ENCODE measurements around the gene ATF4. TPM values are rescaled to one million over a fixed set of nuclear protein-coding genes. Genes with fewer than 3 reads are reported as not detected.

ATF4 gene
- total and polyA plus RNA-seq, 2 donors from 2014 or later = 261 to 293 TPM

DNA sequence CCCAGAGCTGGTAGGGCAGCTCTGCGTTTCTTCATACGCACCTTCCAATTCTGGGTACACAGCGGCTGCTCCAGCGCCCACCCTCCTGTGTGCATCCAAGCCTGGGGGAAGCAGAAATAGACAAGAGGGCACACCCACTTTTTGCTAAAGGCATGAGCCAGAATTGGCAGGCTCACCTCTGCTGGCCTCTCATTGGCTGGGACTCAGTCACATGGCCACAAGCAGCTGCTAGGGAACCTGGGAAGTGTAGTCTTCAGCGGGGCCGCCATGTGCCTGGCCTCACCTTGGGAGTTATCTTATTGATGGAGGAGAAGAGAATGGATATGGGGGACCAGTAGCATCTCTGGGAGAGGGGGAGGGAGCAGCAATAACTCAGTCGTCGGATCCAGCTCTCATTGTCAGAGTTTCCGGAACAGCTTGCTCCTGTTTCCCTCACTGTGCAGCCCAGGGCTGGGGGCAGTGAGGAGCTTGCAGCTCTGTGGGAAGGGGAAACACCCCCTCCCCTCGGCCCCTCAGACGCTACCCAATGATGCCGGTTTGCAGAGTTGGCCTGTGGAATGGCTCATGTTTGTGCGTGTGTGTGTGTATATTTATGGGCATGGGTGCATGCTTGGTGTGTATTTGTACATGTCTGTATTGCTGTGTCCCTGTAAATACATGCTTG is 30.1 kb upstream of the ATF4 start:
- intact Hi-C loops (cut with DNase I) = no loop called here
- H3K27ac ChIP-seq (ENCODE audit: low read depth in 2 of 2, low read length in 2 of 2) = no peak overlapping the region
- no peaks in the 10 kb centered on the region for H3K36me3 ChIP-seq (ENCODE audit: control insufficient read depth in 2 of 3, insufficient read depth in 3 of 3, low read length in 3 of 3)
- peak; percentile 60 to 91 (median 75) for DNase-seq
- no peak overlapping the region for H3K9ac ChIP-seq (ENCODE audit: low read length in 3 of 3)
- peak overlapping the region in 1 of 3 donors; percentile 11 for H3K4me3 ChIP-seq (ENCODE audit: low read length in 3 of 3)
- H3K4me1 ChIP-seq (ENCODE audit: control insufficient read depth in 2 of 3, insufficient read depth in 2 of 3, low read depth in 1 of 3, low read length in 3 of 3) = peaks cover 0 to 4% (median 2%) of the 10 kb centered on the region in 3 donors
- FAIRE-seq = no peak
- no peaks in the 10 kb centered on the region for H3K9me3 ChIP-seq (ENCODE audit: control insufficient read depth in 2 of 3, insufficient read depth in 1 of 3, low read length in 3 of 3)
- no peaks in the 10 kb centered on the region for H3K27me3 ChIP-seq (ENCODE audit: control insufficient read depth, insufficient read depth, low read length)
- TF ChIP-seq, protein P1, sequence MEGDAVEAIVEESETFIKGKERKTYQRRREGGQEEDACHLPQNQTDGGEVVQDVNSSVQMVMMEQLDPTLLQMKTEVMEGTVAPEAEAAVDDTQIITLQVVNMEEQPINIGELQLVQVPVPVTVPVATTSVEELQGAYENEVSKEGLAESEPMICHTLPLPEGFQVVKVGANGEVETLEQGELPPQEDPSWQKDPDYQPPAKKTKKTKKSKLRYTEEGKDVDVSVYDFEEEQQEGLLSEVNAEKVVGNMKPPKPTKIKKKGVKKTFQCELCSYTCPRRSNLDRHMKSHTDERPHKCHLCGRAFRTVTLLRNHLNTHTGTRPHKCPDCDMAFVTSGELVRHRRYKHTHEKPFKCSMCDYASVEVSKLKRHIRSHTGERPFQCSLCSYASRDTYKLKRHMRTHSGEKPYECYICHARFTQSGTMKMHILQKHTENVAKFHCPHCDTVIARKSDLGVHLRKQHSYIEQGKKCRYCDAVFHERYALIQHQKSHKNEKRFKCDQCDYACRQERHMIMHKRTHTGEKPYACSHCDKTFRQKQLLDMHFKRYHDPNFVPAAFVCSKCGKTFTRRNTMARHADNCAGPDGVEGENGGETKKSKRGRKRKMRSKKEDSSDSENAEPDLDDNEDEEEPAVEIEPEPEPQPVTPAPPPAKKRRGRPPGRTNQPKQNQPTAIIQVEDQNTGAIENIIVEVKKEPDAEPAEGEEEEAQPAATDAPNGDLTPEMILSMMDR (IDR thresholded peaks at IDR 0.05; ENCODE audit: borderline replicate concordance, extremely low read depth, insufficient read depth) = no peak

- DNase-seq (peak in 1 of 5 donors; percentile 77), FAIRE-seq (no peak)
- H3K4me3 ChIP-seq (ENCODE audit: low read length in 3 of 3) = no peak overlapping the region
- H3K27ac ChIP-seq (ENCODE audit: low read depth in 2 of 2, low read length in 2 of 2) = no peak overlapping the region
- H3K36me3 ChIP-seq (ENCODE audit: control insufficient read depth in 2 of 3, insufficient read depth in 3 of 3, low read length in 3 of 3) = no peaks in the 10 kb centered on the region
- TF ChIP-seq, protein P1 (IDR thresholded peaks at IDR 0.05; ENCODE audit: borderline replicate concordance, extremely low read depth, insufficient read depth) = no peak
- no peak overlapping the region for H3K9ac ChIP-seq (ENCODE audit: low read length in 3 of 3)
- no peaks in the 10 kb centered on the region for H3K9me3 ChIP-seq (ENCODE audit: control insufficient read depth in 2 of 3, insufficient read depth in 1 of 3, low read length in 3 of 3)
- peaks cover 0 to 4% (median 2%) of the 10 kb centered on the region in 3 donors for H3K4me1 ChIP-seq (ENCODE audit: control insufficient read depth in 2 of 3, insufficient read depth in 2 of 3, low read depth in 1 of 3, low read length in 3 of 3)
- no peaks in the 10 kb centered on the region for H3K27me3 ChIP-seq (ENCODE audit: control insufficient read depth, insufficient read depth, low read length)
- intact Hi-C loops (cut with DNase I) = no loop called here
These were observed 29.2 kb upstream of the ATF4 start for GRCh38 chr22:39490966-39491680.

- H3K9me3 ChIP-seq (ENCODE audit: control insufficient read depth in 2 of 3, insufficient read depth in 1 of 3, low read length in 3 of 3) = no peaks in the 10 kb centered on the region
- H3K27me3 ChIP-seq (ENCODE audit: control insufficient read depth, insufficient read depth, low read length) = no peaks in the 10 kb centered on the region
- TF ChIP-seq, protein P1 (IDR thresholded peaks at IDR 0.05; ENCODE audit: borderline replicate concordance, extremely low read depth, insufficient read depth) = no peak
- H3K4me3 ChIP-seq (ENCODE audit: low read length in 3 of 3) = no peak overlapping the region
- intact Hi-C loops (cut with DNase I) = no loop called here
- no peak for FAIRE-seq
- peaks cover 0 to 4% (median 2%) of the 10 kb centered on the region in 3 donors for H3K4me1 ChIP-seq (ENCODE audit: control insufficient read depth in 2 of 3, insufficient read depth in 2 of 3, low read depth in 1 of 3, low read length in 3 of 3)
- no peak overlapping the region for H3K9ac ChIP-seq (ENCODE audit: low read length in 3 of 3)
- no peaks in the 10 kb centered on the region for H3K36me3 ChIP-seq (ENCODE audit: control insufficient read depth in 2 of 3, insufficient read depth in 3 of 3, low read length in 3 of 3)
- no peak overlapping the region for H3K27ac ChIP-seq (ENCODE audit: low read depth in 2 of 2, low read length in 2 of 2)
- DNase-seq = peak in 1 of 5 donors; percentile 69
These were observed 28.7 kb upstream of the ATF4 start for GRCh38 chr22:39491696-39492095.
